HG03196 (cell line): ENCODE results near the gene SLC2A14.
"Not testable (repeated sequence)": the region's sequence is repeated elsewhere in the genome, so short reads cannot be mapped to it uniquely, and the experiment has no call there.

ENCODE experiments used
- ATAC-seq: cut with Tn5 transposase; IDR thresholded peaks from one replicate; pipeline ENCODE4 v1.9.1; 2021; ENCODE audit not compliant: unreplicated experiment

The SLC2A14 gene

DNA sequence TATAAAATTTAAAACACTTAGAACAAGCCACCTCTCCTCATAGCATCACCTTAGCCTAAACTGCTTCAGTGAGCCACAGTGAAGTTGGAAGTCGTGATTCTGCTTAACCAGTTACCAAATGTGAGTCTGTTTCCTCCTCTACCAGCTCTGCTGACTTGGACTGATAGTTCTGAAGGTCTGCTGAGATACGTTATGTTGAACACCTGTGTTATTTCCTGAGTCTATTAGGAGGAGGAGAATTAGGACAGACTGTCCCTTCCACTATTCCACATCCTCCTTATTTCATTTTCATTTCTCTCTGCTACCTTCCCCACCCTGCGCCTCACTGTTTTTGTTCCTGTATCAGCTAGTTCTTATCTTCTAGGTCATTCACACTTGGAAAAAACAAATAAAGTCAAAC lies 2.4 kb downstream of the SLC2A14 start:
- ATAC-seq = no peak

DNA sequence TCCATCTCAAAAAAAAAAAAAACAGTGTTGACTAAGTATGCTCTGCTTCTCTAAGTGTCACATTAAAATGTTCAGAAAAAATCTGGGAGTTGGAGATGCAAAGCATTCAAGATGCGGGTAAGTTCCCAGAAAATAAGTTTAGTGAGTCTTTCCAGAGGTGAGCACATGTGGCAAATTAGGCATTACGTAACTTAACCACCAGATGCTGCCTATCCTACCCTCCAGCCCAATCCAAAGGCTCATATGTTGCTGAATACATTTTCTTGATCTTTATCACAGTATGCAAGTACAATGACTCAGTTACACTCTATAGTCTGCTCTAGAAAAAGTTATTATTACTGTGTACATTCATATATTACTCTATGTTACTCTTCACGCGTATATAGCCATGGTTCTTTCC lies 3.6 kb downstream of the SLC2A14 start:
- ATAC-seq = no peak

GRCh38 chr12:7868391-7868790 lies 4.3 kb downstream of the SLC2A14 start:
- no peak for ATAC-seq

GRCh38 chr12:7864601-7865150 lies 8.0 kb downstream of the SLC2A14 start:
- no peak for ATAC-seq

GRCh38 chr12:7862814-7863348 lies 9.8 kb downstream of the SLC2A14 start:
- ATAC-seq = not testable (repeated sequence)

DNA sequence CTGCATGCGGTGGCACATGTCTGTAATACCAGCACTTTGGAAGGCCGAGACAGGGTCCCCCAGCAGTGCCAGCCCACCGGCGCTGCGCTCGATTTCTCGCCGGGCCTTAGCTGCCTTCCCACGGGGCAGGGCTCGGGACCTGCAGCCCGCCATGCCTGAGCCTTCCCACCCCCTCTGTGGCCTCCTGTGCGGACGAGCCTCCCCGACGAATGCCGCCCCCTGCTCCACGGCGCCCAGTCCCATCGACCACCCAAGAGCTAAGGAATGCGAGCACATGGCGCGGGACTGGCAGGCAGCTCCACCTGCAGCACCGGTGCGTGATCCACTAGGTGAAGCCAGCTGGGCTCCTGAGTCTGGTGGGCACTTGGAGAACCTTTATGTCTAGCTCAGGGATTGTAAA lies 10.4 kb downstream of the SLC2A14 start:
- ATAC-seq = not testable (repeated sequence)

- ATAC-seq = no peak
Observed at GRCh38 chr12:7859552-7859951, 13.2 kb downstream of the SLC2A14 start.

GRCh38 chr12:7857971-7858370 lies 14.7 kb downstream of the SLC2A14 start:
- ATAC-seq = no peak

DNA sequence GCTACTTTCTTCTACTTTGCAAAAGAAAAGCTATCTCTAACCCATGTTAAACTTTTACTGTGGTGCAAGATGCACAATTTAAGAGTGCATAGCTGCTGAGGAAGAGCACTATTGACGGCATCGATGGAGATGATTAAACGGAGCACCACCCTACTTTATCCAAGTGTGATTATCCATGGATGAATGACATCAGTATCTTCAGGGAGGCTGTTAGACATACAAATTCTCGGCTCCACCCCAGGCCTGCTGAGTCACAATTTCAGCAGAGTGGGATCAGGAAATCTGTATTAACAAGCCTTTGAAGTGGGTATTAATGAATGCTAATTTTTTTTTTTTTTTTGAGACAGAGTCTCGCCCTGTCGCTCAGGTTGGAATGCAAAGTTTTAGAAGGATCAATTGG lies 16.2 kb downstream of the SLC2A14 start:
- no peak for ATAC-seq

DNA sequence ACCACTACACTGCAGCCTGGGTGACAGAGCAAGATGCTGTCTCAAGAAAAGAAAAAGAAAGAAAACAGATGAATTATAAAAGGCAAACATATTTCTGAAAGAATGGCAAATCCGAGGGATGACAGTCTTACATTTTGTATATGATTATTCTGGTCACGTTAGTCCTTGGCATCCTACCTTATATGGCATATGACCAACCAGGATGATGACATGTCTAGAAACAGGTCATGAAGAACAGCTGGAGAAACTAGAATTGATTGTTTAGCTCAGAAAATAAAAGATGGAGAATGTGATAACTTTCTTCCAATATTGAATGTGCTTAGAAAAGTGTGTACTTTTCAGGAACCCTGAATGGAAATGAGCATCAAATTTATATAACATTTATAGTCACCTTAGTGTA lies 19.2 kb downstream of the SLC2A14 start:
- no peak for ATAC-seq

DNA sequence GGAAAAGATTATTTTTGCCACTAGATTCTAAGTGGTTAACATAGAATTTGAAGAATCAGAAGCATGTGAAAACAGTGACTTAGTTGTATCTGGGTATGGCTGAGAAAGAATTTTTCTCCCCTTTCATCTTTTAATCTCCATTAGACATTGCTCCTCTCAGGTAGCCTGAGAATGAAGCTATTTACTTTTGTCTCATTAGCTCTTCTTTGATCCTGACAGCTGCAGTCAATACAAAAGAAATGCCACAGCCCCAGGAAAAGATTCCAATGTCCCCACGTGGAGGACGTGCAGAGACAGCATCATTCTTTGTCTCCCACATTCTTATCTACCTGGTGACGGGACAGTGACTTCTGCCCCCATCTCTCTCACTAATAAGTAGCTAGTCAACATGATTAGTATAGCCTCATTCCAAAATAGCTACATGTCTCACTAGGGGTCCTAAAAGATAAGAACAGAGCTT lies 21.1 kb downstream of the SLC2A14 start:
- ATAC-seq = not testable (repeated sequence)

GRCh38 chr12:7850099-7850498 lies 22.6 kb downstream of the SLC2A14 start:
- ATAC-seq = not testable (repeated sequence)

DNA sequence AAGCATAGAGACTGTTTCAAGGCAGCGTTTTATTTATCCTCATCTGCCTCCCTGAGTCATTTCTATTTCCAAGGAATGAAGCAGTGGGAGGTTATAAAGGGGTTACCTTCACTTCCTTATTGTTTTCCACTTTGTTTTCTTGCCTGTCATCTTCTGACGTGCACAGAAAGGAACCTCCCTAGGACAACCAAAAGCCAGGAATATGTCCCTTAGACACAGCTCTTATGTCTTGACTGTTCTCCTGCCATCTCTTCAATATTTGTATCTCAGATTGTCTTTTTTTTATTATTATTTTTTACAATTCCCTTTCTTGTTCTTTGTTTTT lies 24.7 kb downstream of the SLC2A14 start:
- not testable (repeated sequence) for ATAC-seq

- not testable (repeated sequence) for ATAC-seq
Observed at GRCh38 chr12:7847226-7848097, 25.3 kb downstream of the SLC2A14 start.

GRCh38 chr12:7844116-7844515 lies 28.6 kb downstream of the SLC2A14 start:
- no peak for ATAC-seq

GRCh38 chr12:7843583-7843982 lies 29.1 kb downstream of the SLC2A14 start:
- not testable (repeated sequence) for ATAC-seq

DNA sequence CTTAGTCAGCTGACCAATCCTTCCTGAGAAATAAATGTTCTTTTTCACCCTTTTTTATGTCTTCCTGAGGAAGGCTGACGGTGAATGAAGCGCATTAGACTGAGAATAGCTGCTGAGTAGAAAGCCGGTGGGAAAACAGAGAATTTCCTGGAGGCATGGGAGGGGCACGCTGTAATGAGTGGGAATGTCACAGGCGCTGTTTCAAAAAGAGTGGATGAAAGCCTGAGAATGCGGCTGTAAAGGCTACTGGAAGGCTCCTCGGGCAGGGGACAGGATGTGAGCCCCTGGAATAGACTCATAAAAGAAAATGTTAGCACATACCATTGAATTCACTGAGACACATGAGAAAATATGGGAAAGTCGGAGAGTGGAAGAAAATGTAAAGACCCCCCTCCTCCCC lies 29.6 kb downstream of the SLC2A14 start:
- not testable (repeated sequence) for ATAC-seq

GRCh38 chr12:7842444-7842843 lies 30.3 kb downstream of the SLC2A14 start:
- not testable (repeated sequence) for ATAC-seq

DNA sequence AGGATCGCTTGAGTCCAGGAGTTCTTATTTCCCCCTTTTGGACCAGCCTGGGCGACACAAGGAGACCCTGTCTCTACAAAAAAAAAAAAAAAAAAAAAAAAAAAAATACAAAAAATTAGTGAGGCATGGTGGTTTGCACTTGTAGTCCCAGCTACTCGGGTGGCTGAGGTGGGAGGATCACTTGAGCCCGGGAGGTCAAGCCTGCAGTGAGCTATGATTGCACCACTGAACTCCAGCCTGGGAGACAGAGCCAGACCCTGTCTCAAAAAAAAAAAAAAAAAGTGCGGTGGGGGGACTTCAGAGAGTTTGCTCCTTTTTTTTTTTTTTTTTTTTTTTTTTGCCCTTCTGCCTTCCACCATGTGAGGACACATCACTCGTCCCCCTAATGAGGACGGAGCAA lies 32.9 kb downstream of the SLC2A14 start:
- ATAC-seq = not testable (repeated sequence)

DNA sequence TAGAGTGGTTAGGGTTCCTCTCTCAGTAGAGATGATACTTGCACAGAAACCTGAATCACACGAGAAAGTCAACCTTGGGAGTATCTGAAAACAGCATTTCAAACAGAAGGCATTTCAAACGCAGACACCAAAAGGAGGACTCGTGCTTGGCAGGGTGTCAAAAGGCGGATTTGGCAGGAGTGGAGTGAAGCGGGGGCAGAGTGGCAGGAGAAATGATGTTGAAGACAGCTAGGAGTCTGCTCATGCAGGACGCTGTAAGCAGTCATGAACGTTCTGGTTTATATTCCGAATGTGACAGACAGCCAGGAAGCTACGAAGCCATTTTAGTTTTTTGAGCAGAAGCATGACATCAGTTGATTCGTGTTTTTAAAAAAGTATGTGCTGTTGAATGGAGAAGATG lies 33.5 kb downstream of the SLC2A14 start:
- ATAC-seq = not testable (repeated sequence)

DNA sequence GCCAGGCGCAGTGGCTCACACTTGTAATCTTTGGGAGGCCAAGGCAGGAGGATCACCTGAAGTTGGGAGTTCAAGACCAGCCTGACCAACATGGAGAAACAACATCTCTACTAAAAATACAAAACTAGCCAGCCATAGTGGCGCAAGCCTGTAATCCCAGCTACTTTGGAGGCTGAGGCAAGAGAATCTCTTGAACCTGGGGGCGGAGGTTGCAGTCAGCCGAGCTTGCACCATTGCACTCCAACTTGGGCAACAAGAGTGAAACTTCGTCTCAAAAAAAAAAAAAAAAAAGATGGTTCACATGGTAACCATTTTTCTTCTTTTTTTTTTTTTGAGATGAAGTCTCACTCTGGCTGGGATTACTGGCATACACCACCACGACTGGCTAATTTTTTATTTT lies 35.3 kb downstream of the SLC2A14 start:
- ATAC-seq = no peak

DNA sequence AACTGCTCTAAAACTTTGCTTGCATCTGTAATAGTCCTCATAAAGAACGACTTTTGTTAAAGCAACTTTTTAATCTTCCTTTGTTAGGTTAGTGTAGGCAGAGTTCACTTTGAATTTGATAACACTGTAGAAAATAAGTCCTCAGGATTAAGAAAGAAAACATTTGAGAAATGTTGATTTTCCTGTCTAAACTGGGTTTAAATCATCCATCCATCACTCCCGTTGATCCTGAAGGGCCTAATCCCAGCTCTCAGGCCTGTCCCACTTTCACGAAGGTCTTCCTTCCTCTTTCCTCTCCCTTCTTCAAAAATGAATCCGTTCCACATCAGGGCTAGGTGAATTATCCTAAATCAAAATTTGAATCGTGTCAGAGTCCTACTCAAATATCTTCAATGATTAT lies 36.9 kb downstream of the SLC2A14 start:
- ATAC-seq = no peak
